Panc1 (cell line): ENCODE data around the gene TMEM106C. TPM values are rescaled to one million over a fixed set of nuclear protein-coding genes. Genes with fewer than 3 reads are reported as not detected.

ENCODE experiments used
- ATAC-seq: fragments of 200-7000 bp; cut with Tn5 transposase; 2 replicates; pipeline ENCODE4 v1.9.1; 2020; ENCODE audit warnings: mild to moderate bottlenecking, moderate library complexity
- BruUV-seq: library from RNA; stranded (reverse); fragments of 400-500 nt; replicated peaks from 2 replicates; lab custom pipeline; 2021; lab: Mats Ljungman, UMichigan
- CTCF ChIA-PET: fragments of 300-600 bp; sonication (Branson Sonifier 250); formaldehyde crosslinking; loops from one replicate; lab custom pipeline; 2022; ENCODE audit warnings: antibody characterized with exemption; lab: Charles Lee
- POLR2A ChIA-PET: fragments of 300-600 bp; sonication (Branson Sonifier 250); formaldehyde crosslinking; loops from one replicate; lab custom pipeline; 2022; ENCODE audit warnings: antibody characterized with exemption; lab: Charles Lee
- DNase-seq: peaks from one replicate; pipeline ENCODE4 v3.0.0-alpha.2; 2010; ENCODE audit warnings: low read depth, low spot score
- H3K27ac ChIP-seq: 2 replicates; pipeline ENCODE4 v1.5.1; 2011; ENCODE audit warnings: mild to moderate bottlenecking, low read length, inconsistent platforms
- H3K27me3 ChIP-seq: fragments of 200-500 bp; sonication (Bioruptor generic); 2 replicates; pipeline ENCODE4 v1.6.0; 2014; ENCODE audit warnings: low read length, inconsistent platforms; ENCODE audit not compliant: control insufficient read depth, insufficient read depth
- H3K36me3 ChIP-seq: fragments of 200-500 bp; sonication (Bioruptor generic); 2 replicates; pipeline ENCODE4 v1.5.1; 2014; ENCODE audit warnings: inconsistent platforms, mild to moderate bottlenecking, low read length, moderate library complexity; ENCODE audit not compliant: control insufficient read depth, insufficient read depth
- H3K4me1 ChIP-seq: 2 replicates; pipeline ENCODE4 v1.5.1; 2011; ENCODE audit warnings: inconsistent platforms, mild to moderate bottlenecking, low read length, moderate library complexity; ENCODE audit not compliant: control insufficient read depth, insufficient read depth
- H3K4me3 ChIP-seq, 2 experiments: 2 replicates each; pipeline ENCODE4 v1.5.1; 2011 to 2012; ENCODE audit warnings: low read depth in 2 of 2, low read length in 2 of 2, mild to moderate bottlenecking in 2 of 2, inconsistent platforms in 1 of 2, moderate library complexity in 1 of 2
- H3K9me3 ChIP-seq: fragments of 200-500 bp; sonication (Bioruptor generic); 2 replicates; pipeline ENCODE4 v1.5.1; 2014; ENCODE audit warnings: low read depth, mild to moderate bottlenecking, inconsistent platforms, low read length, moderate library complexity; ENCODE audit not compliant: control insufficient read depth, insufficient read depth
- CTCF ChIP-seq: fragments of 450-650 bp; IDR thresholded peaks from 2 replicates; pipeline ENCODE4 v1.5.1; 2017; ENCODE audit warnings: mild to moderate bottlenecking
- POLR2AphosphoS5 ChIP-seq: IDR thresholded peaks from 2 replicates; pipeline ENCODE4 v1.6.1; 2012; ENCODE audit warnings: mild to moderate bottlenecking, low read depth, low read length, moderate library complexity
- REST ChIP-seq, 2 experiments: IDR thresholded peaks; 2 replicates each; pipeline ENCODE4 v1.6.1; 2011 to 2012; ENCODE audit warnings: low read depth in 2 of 2, control low read depth in 1 of 2, low read length in 1 of 2, mild to moderate bottlenecking in 1 of 2, moderate library complexity in 1 of 2; ENCODE audit not compliant: insufficient read depth in 1 of 2
- SIN3A ChIP-seq: IDR thresholded peaks from 2 replicates; pipeline ENCODE4 v1.6.1; 2012; ENCODE audit warnings: low read depth, mild to moderate bottlenecking, low read length, moderate library complexity, borderline replicate concordance; ENCODE audit not compliant: insufficient read depth
- TCF7L2 ChIP-seq: IDR thresholded peaks from 2 replicates; pipeline ENCODE4 v1.6.1; 2011; ENCODE audit warnings: mild to moderate bottlenecking, low read depth, low read length, inconsistent platforms
- in situ Hi-C: cut with HindIII; loops from 2 replicates; pipeline ENCODE4 v1.10.0; 2016; ENCODE audit warnings: low sequenced_read_pairs, low pct_unique_long_range_greater_than_20kb
- intact Hi-C: fragments of 100-400 bp; cut with micrococcal nuclease; formaldehyde crosslinking; loops from one replicate; pipeline ENCODE4 v1.10.0; 2022; ENCODE audit not compliant: unreplicated experiment
- total RNA-seq: library from RNA; stranded (reverse); gene quantifications from one replicate; pipeline ENCODE4 v1.2.1, GENCODE V29; 2021; ENCODE audit not compliant: unreplicated experiment

The TMEM106C gene
- total RNA-seq, 1 experiment from 2014 or later, result 93.7 TPM

GRCh38 chr12:48002414-48002730 is 39.0 kb downstream of the TMEM106C start:
- ATAC-seq, result no peak
- DNase-seq, result no peak
- Histone ChIP-seq H3K9me3 (no peaks in the 10 kb centered on the region), H3K27me3 (peaks cover 45% of the 10 kb centered on the region), H3K4me3 (peak overlapping the region; percentile 54 to 78), H3K36me3 (no peaks in the 10 kb centered on the region), H3K27ac (no peak overlapping the region), H3K4me1 (peaks cover 22% of the 10 kb centered on the region)
- in situ Hi-C loops (no loop called here), intact Hi-C loops (no loop called here)
- ChIA-PET CTCF (interaction anchor here (0.6 kb wide), 1 partner anchor 11 kb away, joined by 7 read pairs; no protein-coding TSS in a partner anchor), POLR2A (interaction anchor here (0.6 kb wide), 2 partner anchors 12 to 197 kb away, joined by 6 to 8 read pairs; no protein-coding TSS in a partner anchor)
- TF ChIP-seq POLR2AphosphoS5 (no peak), TCF7L2 (no peak), CTCF (no peak), REST (IDR thresholded peaks at IDR 0.05; ENCODE audit: insufficient read depth in 1 of 2, low read depth in 2 of 2, low read length in 1 of 2) (no peak), SIN3A (no peak)
- BruUV-seq, result no TSS peak

- POLR2A ChIA-PET, result no interaction called here
- Histone ChIP-seq H3K27ac (no peak overlapping the region), H3K9me3 (no peaks in the 10 kb centered on the region), H3K36me3 (no peaks in the 10 kb centered on the region), H3K27me3 (peaks cover 45% of the 10 kb centered on the region), H3K4me3 (peak overlapping the region in 1 of 2 experiments; percentile 78; a peak in 2 of 4 replicates), H3K4me1 (peaks cover 22% of the 10 kb centered on the region)
- DNase-seq (no peak), ATAC-seq (no peak)
- TF ChIP-seq POLR2AphosphoS5, result no peak
- TF ChIP-seq CTCF, result no peak
- no peak for TF ChIP-seq REST (IDR thresholded peaks at IDR 0.05; ENCODE audit: insufficient read depth in 1 of 2, low read depth in 2 of 2, low read length in 1 of 2)
- TF ChIP-seq TCF7L2, result no peak
- no peak for TF ChIP-seq SIN3A
- CTCF ChIA-PET, result no interaction called here
- BruUV-seq, result no TSS peak
- in situ Hi-C loops, result no loop called here
- intact Hi-C loops, result no loop called here
Observed at GRCh38 chr12:48002773-48003218, 39.4 kb downstream of the TMEM106C start.
